Measurements from ENCODE around the gene MIPOL1. TPM values are rescaled to one million over a fixed set of nuclear protein-coding genes. Genes with fewer than 3 reads are reported as not detected.

Gene MIPOL1
- total and polyA plus RNA-seq, 2 of the 4 experiments (the other 2 are of a cell fraction), result 2.7 to 5.9 TPM

DNA sequence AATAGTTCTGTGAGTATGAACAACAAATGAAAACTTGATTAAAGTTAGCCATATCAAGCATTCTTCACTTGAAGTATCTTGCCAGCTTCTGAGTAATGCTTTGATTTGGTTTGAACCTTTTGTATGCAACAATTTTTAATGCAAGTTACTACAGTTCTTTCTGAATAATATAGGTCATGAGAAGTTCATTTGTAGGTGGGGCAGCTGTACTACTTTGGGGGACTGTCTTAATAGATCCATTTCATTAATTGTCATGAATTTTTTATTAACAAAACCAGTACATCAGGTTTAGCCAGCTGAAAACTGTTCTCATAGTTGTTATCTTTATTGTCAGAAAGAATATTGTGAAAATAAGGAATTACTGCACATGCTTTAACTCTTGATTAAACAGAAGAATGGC, 254.6 kb downstream of the MIPOL1 start:
- H3K4ac ChIP-seq (ENCODE audit: low read depth, low read length), result no peak overlapping the region
- H3K79me1 ChIP-seq (ENCODE audit: low read depth in 1 of 2, low read length in 2 of 2), result no peaks in the 10 kb centered on the region
- no peak overlapping the region for H2BK120ac ChIP-seq (ENCODE audit: low read depth, low read length)
- H3K18ac ChIP-seq (ENCODE audit: low read depth, low read length), result no peak overlapping the region
- no peaks in the 10 kb centered on the region for H4K20me1 ChIP-seq (ENCODE audit: insufficient read depth, low read length)
- no peak overlapping the region for H3K4me3 ChIP-seq (ENCODE audit: insufficient read depth, low read depth, low read length)
- ATAC-seq (ENCODE audit: low read depth) (no peak), DNase-seq (no peak)
- no peaks in the 10 kb centered on the region for H3K27me3 ChIP-seq (ENCODE audit: control insufficient read depth, insufficient read depth, low read length)
- H3K4me2 ChIP-seq (ENCODE audit: low read depth, low read length), result no peak overlapping the region
- in situ Hi-C loops (cut with MboI; ENCODE audit: low sequenced_read_pairs), result no loop called here
- POLR2A ChIA-PET (ENCODE audit: unreplicated experiment), result no interaction called here
- H2AK5ac ChIP-seq (ENCODE audit: low read depth, low read length), result no peak overlapping the region
- no peaks in the 10 kb centered on the region for H3K4me1 ChIP-seq (ENCODE audit: control insufficient read depth, insufficient read depth, low read length)
- H2BK5ac ChIP-seq (ENCODE audit: low read depth, low read length, poor library complexity, severe bottlenecking), result no peak overlapping the region
- no peak overlapping the region for H4K91ac ChIP-seq (ENCODE audit: insufficient read depth, low read depth, low read length)
- no peaks in the 10 kb centered on the region for H3K9me3 ChIP-seq (ENCODE audit: control insufficient read depth, insufficient read depth, low read length)
- H2BK20ac ChIP-seq (ENCODE audit: low read depth, low read length), result no peak overlapping the region
- no peak overlapping the region for H3K9ac ChIP-seq (ENCODE audit: low read depth, low read length)
- BruUV-seq (replicated peaks), result no TSS peak
- H3K23ac ChIP-seq (ENCODE audit: low read depth, low read length), result no peak overlapping the region
- H3K27ac ChIP-seq (ENCODE audit: insufficient read depth, low read length), result no peak overlapping the region
- no peak overlapping the region for H4K8ac ChIP-seq (ENCODE audit: low read depth in 2 of 2, low read length in 2 of 2)
- no peak overlapping the region for H4K5ac ChIP-seq (ENCODE audit: low read depth, low read length)
- no peak overlapping the region for H2AK9ac ChIP-seq (replicated peaks; ENCODE audit: low read depth, low read length, poor library complexity)
- dilution Hi-C loops (cut with HindIII; ENCODE audit: low sequenced_read_pairs, unreplicated experiment), result no loop called here
- H3K14ac ChIP-seq (replicated peaks; ENCODE audit: low read depth, low read length), result no peak overlapping the region
- intact Hi-C loops (cut with micrococcal nuclease), result loop anchor here (10.0 kb wide), 1 partner anchor 62 kb away; no protein-coding TSS in a partner anchor
- no peaks in the 10 kb centered on the region for H3K9me1 ChIP-seq (ENCODE audit: insufficient read depth, low read length)
- no peaks in the 10 kb centered on the region for H3K36me3 ChIP-seq (ENCODE audit: control insufficient read depth, insufficient read depth, low read length)
- CTCF ChIA-PET, result no interaction called here
- H3K56ac ChIP-seq (ENCODE audit: extremely low read depth, insufficient read depth, low read length), result no peak overlapping the region
- H2AFZ ChIP-seq (replicated peaks; ENCODE audit: low read length, poor library complexity), result no peak overlapping the region
- H2BK15ac ChIP-seq (ENCODE audit: low read depth, low read length), result no peak overlapping the region
- no peak for TF ChIP-seq CHD1 (IDR thresholded peaks at IDR 0.05; ENCODE audit: low read depth, low read length)
- TF ChIP-seq RFX5 (IDR thresholded peaks at IDR 0.05; ENCODE audit: low read depth, low read length), result no peak
- TF ChIP-seq, protein P1, sequence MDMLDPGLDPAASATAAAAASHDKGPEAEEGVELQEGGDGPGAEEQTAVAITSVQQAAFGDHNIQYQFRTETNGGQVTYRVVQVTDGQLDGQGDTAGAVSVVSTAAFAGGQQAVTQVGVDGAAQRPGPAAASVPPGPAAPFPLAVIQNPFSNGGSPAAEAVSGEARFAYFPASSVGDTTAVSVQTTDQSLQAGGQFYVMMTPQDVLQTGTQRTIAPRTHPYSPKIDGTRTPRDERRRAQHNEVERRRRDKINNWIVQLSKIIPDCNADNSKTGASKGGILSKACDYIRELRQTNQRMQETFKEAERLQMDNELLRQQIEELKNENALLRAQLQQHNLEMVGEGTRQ (IDR thresholded peaks at IDR 0.05; ENCODE audit: low read depth, low read length), result no peak
- TF ChIP-seq RCOR1 (IDR thresholded peaks at IDR 0.05; ENCODE audit: insufficient replicate concordance, low read length), result no peak
- no peak for TF ChIP-seq MAFK (IDR thresholded peaks at IDR 0.05; ENCODE audit: low read depth, low read length)
